HG02610 (cell line): ENCODE results near the gene GBP2.

Source experiments
- ATAC-seq: cut with Tn5 transposase; IDR thresholded peaks from one replicate; pipeline ENCODE4 v1.9.1; 2021; ENCODE audit warnings: mild to moderate bottlenecking, moderate library complexity; ENCODE audit not compliant: unreplicated experiment

GBP2 gene

DNA sequence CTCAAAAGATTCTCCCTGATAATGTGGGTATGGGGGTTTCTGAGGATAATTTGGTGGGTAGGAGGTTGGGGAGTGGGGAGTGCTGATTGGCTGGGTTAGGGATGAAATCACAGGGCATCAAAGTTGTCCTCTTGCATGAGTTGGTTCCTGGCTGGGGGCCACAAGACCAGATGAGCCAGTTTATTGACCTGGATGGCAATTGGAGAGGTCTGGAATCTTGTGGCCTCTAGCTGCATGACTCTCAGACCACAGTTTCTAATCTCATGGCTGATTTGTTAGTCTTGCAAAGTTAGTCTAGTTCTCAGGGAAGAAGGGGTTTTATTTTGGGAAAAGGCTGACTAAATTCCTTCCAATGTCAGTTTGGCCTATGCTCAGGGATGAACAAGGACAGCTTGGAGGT lies 57.6 kb downstream of the GBP2 start:
- no peak for ATAC-seq

DNA sequence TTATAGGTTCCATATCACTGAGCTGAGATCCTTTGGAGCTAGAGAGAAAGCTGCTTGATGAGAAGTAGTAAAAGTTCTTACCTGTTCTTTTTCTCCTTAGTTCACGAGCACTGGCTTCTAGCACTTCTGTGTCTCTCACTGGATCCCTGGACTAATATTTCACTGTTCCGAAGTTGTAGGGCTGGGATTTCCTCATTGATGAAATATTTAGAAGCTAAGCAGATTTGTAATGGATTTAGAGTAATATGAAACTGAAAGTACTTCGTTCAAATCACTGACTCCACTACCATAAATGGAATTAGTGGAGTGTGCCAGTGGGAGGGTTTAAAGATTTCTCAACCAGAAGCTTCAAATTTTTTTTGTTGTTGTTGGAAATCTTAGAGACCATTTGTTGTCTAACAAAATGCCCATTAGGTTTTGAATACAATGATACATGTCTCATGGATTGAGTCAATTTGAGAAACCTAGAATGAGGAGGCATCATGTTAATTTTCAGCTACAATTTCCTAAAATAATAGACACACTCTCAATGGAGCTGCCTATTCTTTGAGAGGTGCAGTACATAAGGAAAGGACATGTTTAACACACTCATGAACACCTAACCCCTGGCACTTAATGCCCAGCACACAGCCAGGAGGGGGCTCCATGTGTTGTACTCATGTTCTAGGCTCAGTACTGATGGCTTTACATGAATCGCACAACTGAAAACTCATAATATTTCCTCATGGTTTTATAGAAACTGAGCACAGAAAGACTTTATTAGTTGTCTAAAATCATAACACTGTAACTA lies 60.6 kb downstream of the GBP2 start, which contains the start of gene GBP1:
Gene GBP1, minus strand, starts transcription at position 130 of the 790 bp plus-strand sequence. CDS start 1,974 bp downstream, outside the sequence.
- ATAC-seq: peak; percentile 76

DNA sequence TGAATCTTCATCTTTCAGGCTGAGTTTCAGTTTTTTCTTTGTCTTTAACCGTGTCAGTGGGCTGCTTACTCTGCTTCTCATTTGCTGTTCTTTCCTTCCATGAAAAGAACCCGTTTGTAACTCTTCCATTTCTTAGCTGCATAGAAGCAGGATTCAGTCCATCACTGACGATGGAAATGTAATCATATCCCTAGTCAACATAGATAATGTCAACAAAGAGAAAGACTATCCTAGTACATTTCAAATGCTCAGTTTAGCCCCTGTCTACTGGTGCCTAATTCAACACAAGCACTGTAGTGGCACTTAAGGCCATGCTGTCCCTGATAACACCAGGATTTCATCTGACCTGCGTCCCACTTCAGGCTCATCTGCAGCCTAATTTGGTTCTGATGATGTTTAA lies 61.3 kb downstream of the GBP2 start:
- peak; percentile 30 for ATAC-seq

DNA sequence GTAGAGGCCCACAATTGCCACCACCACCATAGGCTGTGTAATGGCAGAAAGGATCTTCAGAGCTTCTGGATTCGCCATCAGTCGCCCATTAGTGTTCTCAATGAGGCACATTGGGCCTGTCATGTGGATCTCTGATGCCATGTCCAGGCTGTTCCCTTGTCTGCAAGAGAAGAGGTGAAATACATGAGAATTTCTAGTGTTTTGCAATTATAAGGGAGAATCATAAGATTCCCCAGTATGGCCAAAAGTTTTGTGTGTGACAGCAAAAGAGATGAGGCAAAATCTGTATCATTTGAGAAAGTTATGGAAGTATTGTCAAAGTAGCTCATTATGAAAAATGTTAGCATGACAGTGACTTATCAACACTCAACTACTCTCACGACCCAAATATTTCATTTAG lies 62.8 kb downstream of the GBP2 start:
- no peak for ATAC-seq

DNA sequence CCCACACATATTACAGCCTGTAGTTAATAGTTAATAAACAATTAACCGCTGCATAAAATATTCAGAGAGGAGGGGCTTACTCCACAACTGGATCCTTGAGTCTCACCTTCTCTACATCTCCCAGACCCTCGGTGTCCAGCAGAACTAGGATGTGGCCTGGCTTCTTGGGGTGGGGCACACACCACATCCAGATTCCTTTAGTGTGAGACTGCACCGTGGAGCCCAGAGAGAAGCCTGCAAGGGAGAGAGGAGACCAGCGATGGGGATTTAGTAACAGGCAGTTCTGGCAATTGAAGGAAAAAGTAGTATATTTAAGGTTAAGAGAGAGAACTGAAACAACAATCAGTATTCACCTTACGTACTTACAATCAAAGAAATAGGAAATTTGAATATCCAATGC lies 65.8 kb downstream of the GBP2 start:
- no peak for ATAC-seq
